Measurements from ENCODE around the gene TAS2R60. TPM values are rescaled to one million over a fixed set of nuclear protein-coding genes. Genes with fewer than 3 reads are reported as not detected.

Gene TAS2R60
- total and polyA plus RNA-seq, 7 donors = not detected

GRCh38 chr7:143396182-143396581 is 47.1 kb upstream of the TAS2R60 start:
- DNase-seq = no peak
- H3K36me3 ChIP-seq (ENCODE audit: insufficient read depth in 1 of 2, low read depth in 1 of 2) = peaks cover 0 to 18% of the 10 kb centered on the region in 2 donors
- ATAC-seq = no peak
- no peaks in the 10 kb centered on the region for H3K27me3 ChIP-seq (ENCODE audit: insufficient read depth in 3 of 3, low read length in 2 of 3)
- no peaks in the 10 kb centered on the region for H3K9me3 ChIP-seq
- 72 to 82% (median 76%) methylated on average over 7 of the region's 7 CpGs for WGBS, 3 donors
- TF ChIP-seq CTCF (IDR thresholded peaks at IDR 0.05) = no peak
- intact Hi-C loops (cut with DNase I) = no loop called here
- no peak overlapping the region for H3K27ac ChIP-seq
- no peak overlapping the region for H3K4me3 ChIP-seq
- peaks cover 5% of the 10 kb centered on the region for H3K4me1 ChIP-seq

- no peak for DNase-seq
- peak in 1 of 4 donors; percentile 48 for ATAC-seq
- peaks cover under 1% of the 10 kb centered on the region for H3K4me1 ChIP-seq
- intact Hi-C loops (cut with DNase I) = no loop called here
- no peaks in the 10 kb centered on the region for H3K27me3 ChIP-seq (ENCODE audit: insufficient read depth in 3 of 3, low read length in 2 of 3)
- no peak overlapping the region for H3K4me3 ChIP-seq
- TF ChIP-seq CTCF (IDR thresholded peaks at IDR 0.05) = no peak
- H3K27ac ChIP-seq = no peak overlapping the region
- peaks cover 0 to 11% of the 10 kb centered on the region in 2 donors for H3K36me3 ChIP-seq (ENCODE audit: insufficient read depth in 1 of 2, low read depth in 1 of 2)
- 82 to 88% (median 85%) methylated on average over 28 of the region's 28 CpGs for WGBS, 3 donors
- H3K9me3 ChIP-seq = no peaks in the 10 kb centered on the region
Observed at GRCh38 chr7:143396625-143397556, 46.4 kb upstream of the TAS2R60 start.

GRCh38 chr7:143397710-143398530 is 45.3 kb upstream of the TAS2R60 start:
- Histone ChIP-seq H3K4me3 (no peak overlapping the region), H3K27me3 (ENCODE audit: insufficient read depth in 3 of 3, low read length in 2 of 3) (no peaks in the 10 kb centered on the region), H3K9me3 (no peaks in the 10 kb centered on the region), H3K27ac (no peak overlapping the region), H3K36me3 (ENCODE audit: insufficient read depth in 1 of 2, low read depth in 1 of 2) (peaks cover 0 to 1% of the 10 kb centered on the region in 2 donors), H3K4me1 (no peaks in the 10 kb centered on the region)
- no peak for TF ChIP-seq CTCF (IDR thresholded peaks at IDR 0.05)
- intact Hi-C loops (cut with DNase I) = no loop called here
- DNase-seq = no peak
- WGBS, 3 donors = 88 to 92% (median 89%) methylated on average over 16 of the region's 16 CpGs
- ATAC-seq = no peak

- no peaks in the 10 kb centered on the region for H3K4me1 ChIP-seq
- H3K27ac ChIP-seq = no peak overlapping the region
- intact Hi-C loops (cut with DNase I) = no loop called here
- no peak for DNase-seq
- H3K27me3 ChIP-seq (ENCODE audit: insufficient read depth in 3 of 3, low read length in 2 of 3) = no peaks in the 10 kb centered on the region
- no peak for TF ChIP-seq CTCF (IDR thresholded peaks at IDR 0.05)
- no peak for ATAC-seq
- H3K4me3 ChIP-seq = no peak overlapping the region
- 91 to 94% (median 93%) methylated on average over 14 of the region's 14 CpGs for WGBS, 3 donors
- H3K36me3 ChIP-seq (ENCODE audit: insufficient read depth in 1 of 2, low read depth in 1 of 2) = no peaks in the 10 kb centered on the region
- no peaks in the 10 kb centered on the region for H3K9me3 ChIP-seq
Observed at GRCh38 chr7:143398616-143399015, 44.6 kb upstream of the TAS2R60 start.
